Adipocyte (in vitro differentiated cells): ENCODE results near the gene STARD13.
A peak's percentile ranks its signal among the peaks of the same experiment; 100 is the strongest.

Experiments used
- DNase-seq: peaks from one replicate; pipeline ENCODE4 v3.0.0-alpha.2; 2015; ENCODE audit warnings: low read depth
- H3K27me3 ChIP-seq: replicated peaks from 2 replicates; pipeline ENCODE4 v1.7.0; 2013; ENCODE audit warnings: mild to moderate bottlenecking, low read length, moderate library complexity; ENCODE audit not compliant: control insufficient read depth, insufficient read depth
- H3K36me3 ChIP-seq: 2 replicates; pipeline ENCODE4 v1.7.0; 2013; ENCODE audit warnings: low read length, mild to moderate bottlenecking, moderate library complexity; ENCODE audit not compliant: control insufficient read depth, insufficient read depth, severe bottlenecking
- H3K4me1 ChIP-seq: 2 replicates; pipeline ENCODE4 v1.7.0; 2013; ENCODE audit warnings: mild to moderate bottlenecking, low read length, moderate library complexity; ENCODE audit not compliant: control insufficient read depth, insufficient read depth
- H3K4me3 ChIP-seq: 2 replicates; pipeline ENCODE4 v1.7.0; 2013; ENCODE audit warnings: mild to moderate bottlenecking, low read length, moderate library complexity
- H3K9ac ChIP-seq: 2 replicates; pipeline ENCODE4 v1.7.0; 2013; ENCODE audit warnings: mild to moderate bottlenecking, low read length, moderate library complexity
- H3K9me3 ChIP-seq: 2 replicates; pipeline ENCODE4 v1.7.0; 2013; ENCODE audit warnings: mild to moderate bottlenecking, low read length, moderate library complexity; ENCODE audit not compliant: control insufficient read depth

Gene STARD13

DNA sequence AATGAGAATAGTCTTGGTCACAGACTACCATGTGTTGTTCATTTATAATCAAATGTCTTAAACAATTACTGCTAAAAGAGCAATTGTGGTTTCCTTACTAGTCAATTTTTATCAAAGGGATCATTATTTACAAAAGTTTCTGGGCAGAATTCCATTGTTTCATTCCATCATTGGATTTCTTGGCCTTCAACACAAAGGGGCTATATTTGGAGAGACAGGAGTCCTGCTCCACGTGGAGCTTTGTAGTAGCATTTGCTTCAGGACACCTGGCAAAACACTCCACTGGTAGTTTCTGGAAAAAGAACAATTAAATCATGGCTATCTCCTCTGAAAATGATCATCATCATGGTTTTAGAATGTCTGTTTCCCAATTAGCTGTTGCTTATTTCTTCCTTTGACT, 22.3 kb upstream of the STARD13 start:
- no peak overlapping the region for H3K4me3 ChIP-seq
- H3K4me1 ChIP-seq, result no peaks in the 10 kb centered on the region
- H3K27me3 ChIP-seq, result no peaks in the 10 kb centered on the region
- no peak for DNase-seq
- H3K36me3 ChIP-seq, result no peaks in the 10 kb centered on the region
- no peaks in the 10 kb centered on the region for H3K9me3 ChIP-seq
- H3K9ac ChIP-seq, result no peak overlapping the region

DNA sequence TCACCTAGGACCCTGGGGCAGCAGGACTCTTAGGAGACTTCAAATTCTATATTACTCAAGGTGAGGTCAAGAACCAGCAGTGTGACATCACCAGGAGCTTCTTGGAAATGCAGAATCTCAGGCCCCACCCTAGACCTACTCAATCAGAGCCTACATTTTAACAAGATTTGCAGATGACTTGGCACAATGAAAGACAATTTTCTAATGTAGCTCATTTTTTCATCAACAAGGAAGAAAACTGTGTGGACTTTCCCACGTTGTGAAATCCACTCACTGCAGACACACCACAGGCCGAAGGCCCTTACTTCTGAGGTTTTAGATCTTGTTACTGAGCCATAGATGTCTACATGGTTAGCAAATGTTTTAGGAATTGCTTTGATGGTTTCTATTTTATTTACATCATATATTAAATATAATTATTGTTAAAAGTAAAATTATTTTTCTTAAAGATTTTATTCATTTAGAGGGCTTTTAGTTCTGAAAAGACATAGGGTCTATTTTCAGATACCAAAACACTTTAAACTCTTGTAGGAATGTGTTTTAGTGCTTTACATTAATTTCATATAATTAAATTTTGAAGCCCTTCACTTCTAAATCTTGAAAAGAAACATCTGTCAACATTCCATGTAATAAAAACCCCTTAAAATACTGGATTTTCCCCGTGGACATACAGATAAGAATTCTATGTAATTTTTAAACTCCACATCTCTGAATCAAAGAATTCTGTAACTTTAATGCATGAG, 18.5 kb upstream of the STARD13 start:
- no peaks in the 10 kb centered on the region for H3K36me3 ChIP-seq
- peak; percentile 55 for DNase-seq
- no peaks in the 10 kb centered on the region for H3K27me3 ChIP-seq
- H3K9ac ChIP-seq, result no peak overlapping the region
- no peaks in the 10 kb centered on the region for H3K4me1 ChIP-seq
- H3K4me3 ChIP-seq, result no peak overlapping the region
- H3K9me3 ChIP-seq, result no peaks in the 10 kb centered on the region

DNA sequence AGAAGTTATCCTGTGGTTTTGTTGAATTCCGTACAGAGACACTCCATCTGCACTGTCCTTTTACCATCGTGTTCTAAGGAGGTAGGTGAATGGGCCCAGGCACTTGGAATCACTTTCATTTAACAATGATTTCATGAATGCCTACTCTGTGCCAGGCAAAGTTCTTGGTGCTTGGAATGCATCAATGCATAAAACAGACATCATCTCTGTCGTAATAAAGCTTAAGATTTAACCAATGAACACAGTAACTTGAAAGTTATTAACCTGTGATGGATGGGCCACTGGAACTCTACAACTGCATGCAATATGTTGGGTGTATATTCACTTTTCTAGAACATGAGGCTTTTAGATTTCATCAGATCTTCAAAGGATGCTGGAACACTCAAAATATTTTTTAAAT, 14.1 kb upstream of the STARD13 start:
- DNase-seq, result no peak
- Histone ChIP-seq H3K36me3 (no peaks in the 10 kb centered on the region), H3K9me3 (no peaks in the 10 kb centered on the region), H3K27me3 (no peaks in the 10 kb centered on the region), H3K4me3 (no peak overlapping the region), H3K4me1 (no peaks in the 10 kb centered on the region), H3K9ac (no peak overlapping the region)

DNA sequence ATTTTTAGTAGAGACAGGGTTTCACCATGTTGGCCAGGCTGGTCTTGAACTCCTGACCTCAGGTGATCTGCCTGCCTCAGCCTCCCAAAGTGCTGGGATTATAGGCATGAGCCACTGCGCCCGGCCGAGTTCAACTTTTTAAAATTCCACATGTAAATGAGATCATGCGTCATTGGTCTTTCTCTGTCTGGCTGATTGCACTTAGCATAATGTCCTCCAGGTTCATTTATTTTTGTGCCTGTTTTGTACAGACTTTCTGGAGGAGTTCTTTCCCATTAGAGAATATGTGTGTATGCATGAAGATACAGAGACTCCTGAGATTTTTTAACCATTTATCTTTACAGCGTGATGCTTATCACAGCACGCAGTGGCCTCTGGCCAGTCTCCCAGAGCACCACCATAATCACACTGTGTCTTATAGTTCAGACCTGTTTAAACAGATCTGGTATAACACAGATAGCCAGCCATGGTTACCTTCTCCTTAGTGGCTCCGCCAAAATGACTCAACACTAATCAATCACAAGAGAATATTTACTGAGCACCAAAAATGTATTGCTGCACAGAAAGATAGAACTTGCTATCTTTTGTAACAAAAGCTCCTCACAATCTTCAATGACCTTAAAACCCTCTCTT, 11.4 kb upstream of the STARD13 start:
- Histone ChIP-seq H3K4me3 (no peak overlapping the region), H3K4me1 (no peaks in the 10 kb centered on the region), H3K9me3 (no peaks in the 10 kb centered on the region), H3K9ac (no peak overlapping the region), H3K27me3 (no peaks in the 10 kb centered on the region), H3K36me3 (no peaks in the 10 kb centered on the region)
- no peak for DNase-seq

DNA sequence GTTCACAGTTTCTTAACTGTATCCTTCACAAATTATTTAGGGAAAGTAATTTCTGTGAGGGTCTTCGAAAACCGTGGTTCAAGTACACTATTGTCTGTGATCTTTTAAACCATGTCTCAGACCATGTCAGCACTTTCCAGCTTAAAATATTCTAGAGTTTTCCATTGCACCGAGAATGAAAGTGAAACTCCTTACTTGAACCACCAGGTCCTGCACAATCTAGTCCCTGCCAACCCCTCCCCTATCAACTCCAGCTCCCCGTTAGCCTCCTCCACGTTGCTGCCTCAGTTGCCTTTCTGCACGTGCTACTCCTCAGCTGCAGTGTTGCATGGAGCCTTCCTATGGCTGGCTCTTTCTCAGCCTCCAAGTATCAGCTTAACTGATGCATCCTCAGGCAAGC, 7.2 kb upstream of the STARD13 start:
- no peak for DNase-seq
- Histone ChIP-seq H3K9me3 (no peaks in the 10 kb centered on the region), H3K4me3 (peak overlapping the region; percentile 58), H3K9ac (no peak overlapping the region), H3K4me1 (peaks cover 10% of the 10 kb centered on the region), H3K27me3 (no peaks in the 10 kb centered on the region), H3K36me3 (no peaks in the 10 kb centered on the region)

DNA sequence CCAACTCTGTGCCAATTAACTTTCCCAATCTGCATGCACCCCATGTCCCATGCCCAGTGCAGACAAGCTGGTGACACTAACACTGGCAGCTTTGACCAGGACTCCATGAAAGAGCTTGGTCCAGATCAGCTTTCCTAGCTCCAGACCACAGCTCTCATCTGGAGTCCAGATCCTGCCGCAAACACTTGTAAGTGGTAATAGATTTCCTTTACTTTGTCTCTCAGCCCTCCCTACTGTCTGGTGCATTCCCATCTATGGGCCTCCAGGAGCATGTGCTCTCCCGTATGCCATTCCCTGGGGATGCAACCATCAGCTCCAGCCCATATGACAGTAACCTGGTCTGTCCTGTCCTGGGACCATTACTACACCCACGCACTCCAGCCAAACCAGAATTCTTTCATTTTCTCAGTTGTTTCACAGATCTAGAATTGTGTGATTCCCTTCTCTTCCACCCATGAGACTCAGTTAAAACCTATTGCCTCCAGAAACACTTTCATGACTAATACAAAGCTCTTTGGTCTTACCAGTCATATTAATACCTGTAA, 4.9 kb upstream of the STARD13 start:
- peaks cover 15% of the 10 kb centered on the region for H3K4me1 ChIP-seq
- no peak for DNase-seq
- no peaks in the 10 kb centered on the region for H3K27me3 ChIP-seq

DNA sequence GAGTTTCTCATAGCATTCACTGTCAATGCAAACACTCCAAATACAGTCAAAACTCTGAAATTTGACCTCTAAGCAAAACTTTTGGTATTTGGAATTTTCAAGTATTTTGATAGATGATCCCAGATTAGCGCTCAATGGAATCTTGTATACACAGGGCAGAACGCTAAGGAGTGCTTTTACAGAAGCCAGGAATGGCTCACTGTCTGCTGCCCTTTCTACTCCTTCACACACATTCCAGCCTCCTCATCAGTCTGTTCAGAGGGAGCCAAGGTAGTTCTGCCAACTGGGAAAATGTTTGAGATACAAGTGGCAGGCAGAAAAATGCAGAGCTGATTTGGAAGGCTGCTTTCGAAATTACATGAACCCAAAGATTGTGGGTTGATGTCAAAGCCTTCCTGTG, 4.4 kb upstream of the STARD13 start:
- Histone ChIP-seq H3K9ac (no peak overlapping the region), H3K36me3 (no peaks in the 10 kb centered on the region), H3K9me3 (no peaks in the 10 kb centered on the region), H3K27me3 (no peaks in the 10 kb centered on the region), H3K4me3 (no peak overlapping the region), H3K4me1 (peaks cover 15% of the 10 kb centered on the region)
- DNase-seq, result no peak

More for the DNA sequence above, 4.9 kb upstream of the STARD13 start:
- H3K36me3 ChIP-seq, result no peaks in the 10 kb centered on the region
- no peaks in the 10 kb centered on the region for H3K9me3 ChIP-seq
- H3K4me3 ChIP-seq, result no peak overlapping the region
- no peak overlapping the region for H3K9ac ChIP-seq

DNA sequence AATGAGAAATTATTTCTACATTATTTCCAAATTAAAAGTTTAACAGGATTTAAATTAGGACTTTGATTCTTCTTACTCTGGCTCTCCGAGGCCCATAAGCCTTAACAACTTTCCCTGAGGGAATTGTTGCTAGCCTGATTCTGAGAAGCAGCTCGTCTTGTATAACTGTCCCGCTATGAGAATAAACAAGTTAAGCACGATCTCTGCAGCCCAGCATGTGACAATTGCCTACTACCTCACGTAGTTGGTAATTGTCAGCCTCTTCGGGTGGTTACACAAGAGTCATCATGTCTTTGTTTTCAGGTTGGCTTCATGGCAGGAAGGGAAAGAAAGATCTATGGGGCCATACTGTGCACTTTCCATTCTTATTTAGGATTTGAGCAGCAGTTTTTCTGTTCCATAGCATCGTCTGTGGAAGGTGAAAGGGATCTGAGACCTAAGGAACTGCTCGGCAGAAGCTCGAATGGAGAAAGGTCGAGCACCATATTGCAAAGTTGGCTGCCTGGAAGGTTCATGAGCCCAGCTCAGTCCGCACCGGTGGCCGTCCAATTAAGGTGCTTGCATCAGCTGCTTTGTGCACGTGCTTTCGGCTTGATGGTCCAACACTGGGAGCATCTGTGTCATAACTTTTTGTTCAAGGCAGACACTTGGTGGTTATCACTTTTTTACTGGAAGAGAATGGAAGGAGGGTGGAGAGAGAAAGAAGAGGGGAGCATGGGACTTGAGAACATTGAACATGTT, 1.8 kb upstream of the STARD13 start:
- no peaks in the 10 kb centered on the region for H3K9me3 ChIP-seq
- no peak overlapping the region for H3K9ac ChIP-seq
- H3K36me3 ChIP-seq, result no peaks in the 10 kb centered on the region
- no peak for DNase-seq
- H3K4me3 ChIP-seq, result no peak overlapping the region
- H3K4me1 ChIP-seq, result peaks cover 32% of the 10 kb centered on the region
- no peaks in the 10 kb centered on the region for H3K27me3 ChIP-seq

DNA sequence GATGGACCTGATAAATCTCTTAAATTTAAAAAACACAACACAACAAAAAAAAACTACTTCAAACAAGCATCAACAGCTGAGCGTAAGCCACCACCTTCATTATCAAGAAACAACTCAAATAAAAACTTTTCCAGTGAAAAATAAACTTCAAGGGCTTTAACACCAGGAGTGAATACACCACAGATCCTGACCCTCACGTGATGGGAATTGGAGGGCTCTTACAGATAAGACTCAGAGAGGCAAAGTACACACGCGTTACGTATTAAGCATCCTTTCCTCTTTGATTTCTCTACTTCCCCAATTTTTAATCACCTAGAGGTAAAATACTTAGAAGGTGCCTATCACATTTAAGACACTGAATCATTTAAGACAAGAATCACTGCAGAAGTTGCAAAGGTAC, 573 bp upstream of the STARD13 start:
- no peaks in the 10 kb centered on the region for H3K27me3 ChIP-seq
- no peaks in the 10 kb centered on the region for H3K9me3 ChIP-seq
- H3K36me3 ChIP-seq, result no peaks in the 10 kb centered on the region
- H3K4me1 ChIP-seq, result peaks cover 43% of the 10 kb centered on the region
- H3K9ac ChIP-seq, result peak overlapping the region; percentile 97
- DNase-seq, result no peak
- peak overlapping the region; percentile 99 for H3K4me3 ChIP-seq

DNA sequence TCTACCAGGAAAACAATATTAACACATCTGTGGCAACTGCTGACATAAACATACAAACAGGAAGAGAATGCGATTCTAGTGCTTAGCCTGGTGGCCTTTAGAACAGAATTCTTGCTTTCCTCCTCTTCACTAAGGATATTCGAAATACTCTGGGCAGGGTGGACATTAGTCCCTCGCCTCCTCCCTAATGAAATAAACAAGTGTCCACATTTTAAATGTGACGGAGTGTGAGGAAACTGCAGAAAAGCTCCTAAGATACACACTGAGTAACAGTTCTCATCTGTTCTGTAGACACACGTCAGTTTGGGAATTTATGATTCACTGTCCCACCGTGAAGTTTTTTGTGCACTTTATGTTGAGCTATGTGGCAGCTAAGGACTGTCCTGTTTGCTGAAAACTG, 639 bp downstream of the STARD13 start:
- Histone ChIP-seq H3K4me3 (peak overlapping the region; percentile 99), H3K27me3 (no peaks in the 10 kb centered on the region), H3K9me3 (no peaks in the 10 kb centered on the region), H3K36me3 (no peaks in the 10 kb centered on the region), H3K4me1 (peaks cover 48% of the 10 kb centered on the region), H3K9ac (peak overlapping the region; percentile 97)
- peak; percentile 68 for DNase-seq

DNA sequence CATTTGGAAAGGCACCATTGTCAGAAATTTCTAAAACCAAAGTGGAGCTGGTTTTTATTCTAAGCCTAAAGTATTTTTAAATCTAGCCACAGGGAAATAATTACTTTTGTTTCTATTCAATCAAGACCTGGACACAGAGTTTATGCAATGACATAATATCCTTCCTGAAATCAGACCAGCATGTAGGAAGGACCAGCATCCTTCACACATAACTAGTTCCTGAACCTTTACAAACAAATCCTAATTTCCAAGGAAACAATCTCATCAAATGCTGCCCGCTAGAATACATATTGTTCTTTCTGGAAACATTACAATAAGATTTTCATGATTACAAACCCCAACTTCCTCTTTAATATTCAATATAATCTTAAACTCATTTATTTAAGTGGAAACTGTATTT, 1.5 kb downstream of the STARD13 start:
- peak; percentile 50 for DNase-seq

More for the DNA sequence above, 1.5 kb downstream of the STARD13 start:
- Histone ChIP-seq H3K36me3 (no peaks in the 10 kb centered on the region), H3K4me1 (peaks cover 54% of the 10 kb centered on the region), H3K27me3 (no peaks in the 10 kb centered on the region), H3K9ac (peak overlapping the region; percentile 97), H3K4me3 (peak overlapping the region; percentile 99), H3K9me3 (no peaks in the 10 kb centered on the region)
